Measurements from ENCODE around the gene TEKT1.

- TF ChIP-seq GATA3 (IDR thresholded peaks at IDR 0.05; ENCODE audit: low read depth, low read length) (no peak), GATA2 (IDR thresholded peaks at IDR 0.05; ENCODE audit: low read depth, low read length) (no peak)
Measured at GRCh38 chr17:6815775-6816174, 15.8 kb downstream of the TEKT1 start.
